Measurements from ENCODE around the gene PARP8.
"Not testable (repeated sequence)": the region's sequence is repeated elsewhere in the genome, so short reads cannot be mapped to it uniquely, and the experiment has no call there.

Gene PARP8

GRCh38 chr5:50666261-50667022 is at the start of gene PARP8:
Gene PARP8, plus strand, starts transcription at chr5:50666637. Its CDS starts 459 bp downstream, at chr5:50667096.
- peak in 2 of 3 donors; percentile 16 to 26 for DNase-seq (ENCODE audit: low read depth in 3 of 3, low spot score in 1 of 3)

GRCh38 chr5:50623666-50624065 is 42.8 kb upstream of the PARP8 start:
- no peak for DNase-seq (ENCODE audit: low read depth in 3 of 3, low spot score in 1 of 3)

- DNase-seq (ENCODE audit: low read depth in 3 of 3, low spot score in 1 of 3): peak in 2 of 3 donors; percentile 5
Observed at GRCh38 chr5:50634866-50635265, 31.6 kb upstream of the PARP8 start.

GRCh38 chr5:50637576-50637975 is 28.9 kb upstream of the PARP8 start:
- DNase-seq (ENCODE audit: low read depth in 3 of 3, low spot score in 1 of 3): not testable (repeated sequence)

GRCh38 chr5:50646591-50646990 is 19.8 kb upstream of the PARP8 start:
- DNase-seq (ENCODE audit: low read depth in 3 of 3, low spot score in 1 of 3): no peak

GRCh38 chr5:50647726-50648125 is 18.7 kb upstream of the PARP8 start:
- no peak for DNase-seq (ENCODE audit: low read depth in 3 of 3, low spot score in 1 of 3)

GRCh38 chr5:50653946-50654345 is 12.5 kb upstream of the PARP8 start:
- no peak for DNase-seq (ENCODE audit: low read depth in 3 of 3, low spot score in 1 of 3)

- DNase-seq (ENCODE audit: low read depth in 3 of 3, low spot score in 1 of 3): no peak
Observed at GRCh38 chr5:50655067-50655809, 11.2 kb upstream of the PARP8 start.

GRCh38 chr5:50655810-50656205 is 10.6 kb upstream of the PARP8 start:
- no peak for DNase-seq (ENCODE audit: low read depth in 3 of 3, low spot score in 1 of 3)

GRCh38 chr5:50657044-50657443 is 9.4 kb upstream of the PARP8 start:
- DNase-seq (ENCODE audit: low read depth in 3 of 3, low spot score in 1 of 3): no peak

GRCh38 chr5:50658246-50658645 is 8.2 kb upstream of the PARP8 start:
- DNase-seq (ENCODE audit: low read depth in 3 of 3, low spot score in 1 of 3): no peak

- DNase-seq (ENCODE audit: low read depth in 3 of 3, low spot score in 1 of 3): no peak
Observed at GRCh38 chr5:50663636-50664035, 2.8 kb upstream of the PARP8 start.

- no peak for DNase-seq (ENCODE audit: low read depth in 3 of 3, low spot score in 1 of 3)
Observed at GRCh38 chr5:50665091-50665490, 1.3 kb upstream of the PARP8 start.

GRCh38 chr5:50665761-50666202 is 655 bp upstream of the PARP8 start:
- DNase-seq (ENCODE audit: low read depth in 3 of 3, low spot score in 1 of 3): not testable (repeated sequence)

GRCh38 chr5:50667023-50667652 is 701 bp downstream of the PARP8 start:
- peak in 1 of 3 donors; percentile 41 for DNase-seq (ENCODE audit: low read depth in 3 of 3, low spot score in 1 of 3)

GRCh38 chr5:50667653-50668595 is 1.5 kb downstream of the PARP8 start:
- DNase-seq (ENCODE audit: low read depth in 3 of 3, low spot score in 1 of 3): peak; percentile 64 to 79 (median 74)

GRCh38 chr5:50668636-50669035 is 2.2 kb downstream of the PARP8 start:
- not testable (repeated sequence) for DNase-seq (ENCODE audit: low read depth in 3 of 3, low spot score in 1 of 3)

GRCh38 chr5:50672663-50673062 is 6.2 kb downstream of the PARP8 start:
- no peak for DNase-seq (ENCODE audit: low read depth in 3 of 3, low spot score in 1 of 3)

GRCh38 chr5:50673444-50673843 is 7.0 kb downstream of the PARP8 start:
- not testable (repeated sequence) for DNase-seq (ENCODE audit: low read depth in 3 of 3, low spot score in 1 of 3)

- DNase-seq (ENCODE audit: low read depth in 3 of 3, low spot score in 1 of 3): no peak
Observed at GRCh38 chr5:50675385-50675784, 8.9 kb downstream of the PARP8 start.

GRCh38 chr5:50679554-50679953 is 13.1 kb downstream of the PARP8 start:
- not testable (repeated sequence) for DNase-seq (ENCODE audit: low read depth in 3 of 3, low spot score in 1 of 3)

Data from stimulated activated CD4-positive, alpha-beta T cell treated with anti-CD3 and anti-CD28 coated beads, TNF-alpha, amount 100 ng/mL, for 1 hour (primary cell).